ENCODE data around the gene GSC.
"Not testable (repeated sequence)": the region's sequence is repeated elsewhere in the genome, so short reads cannot be mapped to it uniquely, and the experiment has no call there.

The GSC gene

DNA sequence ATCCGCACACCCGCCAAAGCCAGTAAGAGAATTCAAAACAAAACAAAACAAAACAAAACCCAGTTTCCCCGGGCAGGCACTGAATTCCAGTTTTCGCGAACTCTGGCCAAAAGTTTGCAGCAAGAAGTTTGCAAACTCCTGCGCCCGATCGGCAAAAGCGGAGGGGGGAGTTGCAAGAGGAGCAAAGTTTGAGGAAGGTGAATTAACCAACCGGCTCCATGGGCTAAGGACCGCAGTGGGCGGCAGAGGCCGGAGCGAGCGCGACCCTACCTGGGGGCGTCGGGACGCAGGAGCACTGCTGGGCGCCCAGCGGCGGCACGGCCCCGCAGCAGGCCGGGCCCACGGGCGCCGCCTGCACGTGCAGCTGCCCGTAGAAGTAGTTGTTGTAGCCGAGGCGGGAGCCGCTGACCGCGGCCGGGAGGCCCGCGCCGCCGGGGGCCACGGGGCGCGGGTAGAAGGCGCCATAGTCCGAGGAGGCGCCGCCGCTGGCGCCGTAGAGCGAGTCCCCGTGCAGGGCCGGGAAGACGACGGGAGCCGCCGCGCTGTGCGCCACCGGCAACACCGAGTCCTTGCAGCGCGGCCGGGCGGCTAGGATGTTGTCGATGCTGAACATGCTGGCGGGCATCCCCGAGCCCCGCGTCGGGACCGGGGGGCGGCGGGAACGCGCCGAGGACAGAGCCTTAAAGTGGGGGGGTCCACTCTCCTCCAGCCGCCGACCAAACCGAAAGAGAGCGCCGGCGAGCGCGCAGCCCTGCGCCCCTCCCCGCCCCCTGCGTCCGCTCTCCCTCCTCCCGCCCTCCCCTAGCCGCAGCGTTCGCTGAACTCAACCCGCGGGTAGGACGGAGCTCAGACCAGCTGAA is at the start of gene GSC:
TSS of gene GSC (minus strand) at position 723 of the 860 bp plus-strand sequence. CDS start at position 625, 98 bp downstream.
- DNase-seq, result no peak

DNA sequence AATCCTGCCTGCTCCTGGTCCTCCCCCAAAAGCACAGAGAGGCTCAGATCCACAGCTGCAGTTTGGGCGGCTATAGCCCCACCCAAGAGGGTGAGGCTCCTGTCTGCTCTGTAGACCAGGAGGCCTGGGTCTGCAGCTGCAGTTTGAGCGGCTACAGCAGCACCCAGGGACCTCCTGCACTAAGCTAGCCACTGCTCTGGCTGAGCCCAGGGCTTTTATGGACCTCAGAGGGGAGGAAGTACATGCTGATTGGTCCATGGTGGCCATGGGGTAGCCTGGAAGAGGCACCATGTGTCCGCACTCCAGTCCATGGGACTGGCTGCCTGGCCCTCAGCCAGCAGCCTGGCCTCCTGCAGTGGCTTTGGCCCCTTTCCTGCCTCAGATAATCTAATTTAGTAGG is 49.6 kb upstream of the GSC start:
- DNase-seq, result no peak

DNA sequence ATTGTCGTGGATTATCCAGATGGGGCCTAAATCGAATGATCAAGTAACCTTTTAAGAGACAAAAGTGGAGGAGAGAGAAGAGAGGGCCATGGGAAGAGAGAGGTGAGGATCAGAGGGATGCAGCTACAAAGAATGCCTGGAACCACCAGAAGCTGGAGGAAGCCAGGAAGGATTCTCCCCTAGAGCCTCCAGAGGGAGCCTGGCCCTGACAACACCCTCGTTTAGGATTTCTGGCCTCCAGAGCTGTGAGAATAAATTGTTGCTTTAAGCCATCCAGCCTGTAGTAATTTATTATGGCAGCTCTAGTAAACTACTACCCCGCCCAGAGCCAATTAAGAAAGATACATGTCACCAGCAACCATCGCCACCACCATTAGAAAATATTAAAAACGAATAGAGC is 46.2 kb upstream of the GSC start:
- DNase-seq, result no peak

DNA sequence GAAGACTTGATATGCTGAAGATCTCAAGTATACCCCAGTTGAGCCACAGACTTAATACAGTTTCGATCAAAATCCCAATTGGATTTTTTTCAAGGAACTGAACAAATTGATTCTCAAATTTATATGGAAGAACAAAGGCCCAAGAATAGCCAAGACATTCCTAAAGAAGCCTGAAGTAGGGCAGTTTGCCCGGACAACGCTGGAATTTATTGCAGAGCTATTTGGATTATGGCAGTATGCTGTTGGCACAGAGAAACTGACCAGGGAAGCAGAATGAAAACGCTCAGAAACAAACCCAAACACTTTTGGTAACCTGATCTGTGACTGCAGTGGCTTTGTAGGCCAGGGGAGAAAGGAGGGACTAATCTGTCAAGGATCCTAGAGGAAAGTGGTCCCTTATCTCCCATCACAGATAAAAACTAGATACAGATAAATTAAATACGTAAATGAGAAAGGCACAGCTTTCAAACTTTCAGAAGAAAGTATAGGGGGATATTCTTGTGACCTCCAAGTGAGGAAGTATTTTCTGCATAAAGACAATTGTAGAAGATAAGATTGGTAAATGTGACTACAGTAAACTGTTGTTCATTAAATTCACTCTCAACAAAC is 35.9 kb upstream of the GSC start:
- DNase-seq, result no peak

DNA sequence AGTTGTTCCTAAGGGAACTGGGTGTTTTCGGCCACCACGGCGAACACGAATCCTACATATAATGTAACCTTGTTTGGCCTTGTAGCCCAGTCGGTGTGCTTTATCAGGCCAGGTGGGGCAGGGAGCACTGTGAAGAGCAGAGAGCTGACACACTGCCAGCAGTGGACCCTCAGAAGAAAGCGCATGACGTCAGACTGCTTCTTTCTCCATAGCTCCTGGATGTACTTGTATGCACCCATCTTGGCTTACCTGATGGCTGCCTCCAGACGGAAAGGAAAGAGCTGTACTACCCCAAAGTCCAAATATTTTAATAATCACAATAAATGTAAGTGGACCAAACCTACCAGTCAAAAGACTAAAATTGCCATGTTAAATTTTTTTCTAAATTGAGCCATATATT is 31.3 kb upstream of the GSC start:
- no peak for DNase-seq

DNA sequence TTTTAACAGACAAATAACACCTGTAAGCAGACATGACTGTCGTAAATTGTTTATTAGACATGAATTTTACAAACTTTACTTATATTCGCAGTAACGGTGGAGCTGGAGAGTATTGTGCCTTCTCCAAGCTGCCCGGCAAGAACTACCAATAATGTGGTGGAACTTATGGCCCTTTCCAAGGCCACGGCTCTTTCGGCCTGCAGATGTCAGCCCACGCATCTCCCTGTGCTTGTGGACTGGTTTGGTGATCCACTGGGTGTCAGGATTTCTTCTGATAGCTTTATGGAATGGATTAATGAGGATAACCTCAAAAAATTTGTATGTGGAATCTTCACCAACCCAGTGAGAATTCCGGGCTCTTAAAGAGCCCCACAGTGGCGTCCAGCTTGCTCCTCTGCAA is 30.9 kb upstream of the GSC start:
- DNase-seq, result not testable (repeated sequence)

DNA sequence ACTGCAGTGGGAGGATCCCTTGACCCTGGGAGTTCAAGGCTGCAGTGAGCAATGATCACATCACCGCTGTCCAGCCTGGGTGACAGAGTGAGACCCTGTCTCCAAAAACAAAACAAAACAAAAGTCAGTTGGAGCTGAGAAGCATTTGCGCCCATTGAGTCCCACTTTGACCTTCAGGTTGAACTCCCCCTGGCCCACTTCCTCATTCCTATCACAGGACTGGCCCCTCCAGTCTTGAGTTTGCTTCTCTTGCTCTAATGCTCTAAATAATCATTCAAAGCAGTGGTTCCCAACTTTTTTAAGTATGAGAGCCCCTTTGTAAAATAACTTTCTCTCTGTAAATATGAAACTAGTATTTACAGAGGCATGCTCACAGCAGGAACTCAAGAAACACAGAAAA is 28.0 kb upstream of the GSC start:
- DNase-seq, result no peak

DNA sequence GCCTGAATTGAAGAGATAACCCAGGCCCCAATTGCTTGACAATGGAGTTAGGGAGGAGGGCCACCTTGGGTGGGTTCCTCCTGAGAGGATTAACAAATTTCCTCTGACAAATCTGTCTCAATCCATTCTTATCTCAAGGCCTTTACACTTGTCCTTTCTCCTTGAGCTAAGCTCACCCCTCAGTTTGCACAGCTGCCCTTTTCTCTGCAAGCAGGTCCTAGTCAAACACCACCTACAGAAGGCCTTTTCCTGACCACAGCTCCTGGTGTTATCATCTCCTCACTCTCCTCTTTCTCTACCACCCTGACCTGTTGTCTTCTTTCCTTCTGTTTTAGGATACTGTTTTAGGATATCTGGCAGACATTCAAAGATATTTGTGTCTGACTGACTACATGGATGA is 26.4 kb upstream of the GSC start:
- no peak for DNase-seq

DNA sequence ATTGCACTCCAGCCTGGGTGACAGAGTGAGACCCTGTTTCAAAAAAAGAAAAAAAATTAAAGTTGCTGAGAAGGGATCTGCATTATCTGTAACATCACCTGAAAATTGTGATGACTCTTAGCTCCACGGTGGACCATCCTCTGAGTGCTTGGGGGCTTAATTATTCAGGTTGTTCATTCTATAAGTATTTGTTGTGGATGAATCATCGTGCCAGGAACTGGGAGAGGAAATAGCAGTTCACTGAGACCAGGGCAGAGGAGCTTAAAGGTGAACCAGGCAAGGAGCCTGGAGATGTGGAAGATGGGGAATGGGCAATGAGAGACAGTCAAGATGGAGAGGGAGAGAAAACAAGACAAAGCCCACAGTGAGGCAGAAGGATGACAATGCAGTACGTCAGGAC is 25.5 kb upstream of the GSC start:
- DNase-seq, result no peak

DNA sequence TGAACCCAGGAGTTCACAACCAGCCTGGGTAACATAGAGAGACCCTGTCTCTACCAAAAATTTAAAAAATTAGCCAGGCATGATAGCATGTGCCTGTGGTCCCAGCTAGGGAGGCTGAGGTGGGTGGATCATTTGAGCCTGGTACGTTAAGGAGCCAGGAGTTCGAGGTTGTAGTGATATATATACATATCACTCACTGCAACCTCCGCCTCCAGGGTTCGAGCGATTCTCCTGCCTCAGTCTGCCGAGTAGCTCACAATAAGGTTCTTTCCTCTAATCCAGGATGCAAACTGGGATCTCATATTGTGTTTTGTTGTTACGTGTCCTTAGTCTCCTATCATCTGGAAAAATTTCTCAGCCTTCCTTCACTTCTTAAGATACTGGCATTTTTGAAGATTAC is 24.0 kb upstream of the GSC start:
- DNase-seq, result no peak

DNA sequence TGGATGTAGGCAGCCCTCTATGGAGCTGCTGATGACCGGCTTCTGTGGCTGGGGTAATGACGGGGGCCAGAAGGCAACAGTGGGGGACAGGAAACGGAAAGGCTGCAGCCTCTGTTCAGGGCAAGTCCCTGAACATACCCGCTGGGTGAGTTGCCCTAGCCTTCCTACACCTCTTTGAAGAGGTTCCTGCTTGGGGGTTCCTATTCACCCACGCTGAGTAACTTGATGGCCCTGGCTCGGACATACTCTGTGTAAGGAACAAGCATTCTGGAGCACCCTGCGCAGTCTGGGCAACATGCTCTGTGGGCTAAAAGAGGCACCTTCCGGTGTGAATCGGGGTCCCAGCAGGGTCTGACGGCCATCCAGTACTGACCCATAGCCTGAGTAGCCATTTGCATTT is 17.7 kb upstream of the GSC start:
- DNase-seq, result no peak

DNA sequence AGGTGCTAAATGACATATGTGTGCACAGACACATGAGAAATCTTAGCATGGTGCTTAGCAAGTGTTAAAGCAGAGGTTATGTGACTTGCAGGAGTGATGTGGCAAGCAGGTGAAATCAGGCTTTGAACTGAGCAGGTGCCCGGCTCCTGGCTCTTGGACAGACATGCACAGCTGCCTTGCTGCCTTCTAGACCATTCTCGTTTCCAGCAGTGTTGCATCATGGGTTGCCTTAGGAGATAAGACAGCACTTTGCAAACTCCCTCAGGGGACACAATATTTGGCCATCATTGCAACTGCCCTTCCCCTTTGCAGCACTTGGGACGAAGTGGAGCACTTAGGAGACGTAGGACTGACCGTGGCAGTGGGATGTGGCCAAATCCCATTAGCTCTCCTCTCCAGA is 17.2 kb upstream of the GSC start:
- DNase-seq, result no peak

DNA sequence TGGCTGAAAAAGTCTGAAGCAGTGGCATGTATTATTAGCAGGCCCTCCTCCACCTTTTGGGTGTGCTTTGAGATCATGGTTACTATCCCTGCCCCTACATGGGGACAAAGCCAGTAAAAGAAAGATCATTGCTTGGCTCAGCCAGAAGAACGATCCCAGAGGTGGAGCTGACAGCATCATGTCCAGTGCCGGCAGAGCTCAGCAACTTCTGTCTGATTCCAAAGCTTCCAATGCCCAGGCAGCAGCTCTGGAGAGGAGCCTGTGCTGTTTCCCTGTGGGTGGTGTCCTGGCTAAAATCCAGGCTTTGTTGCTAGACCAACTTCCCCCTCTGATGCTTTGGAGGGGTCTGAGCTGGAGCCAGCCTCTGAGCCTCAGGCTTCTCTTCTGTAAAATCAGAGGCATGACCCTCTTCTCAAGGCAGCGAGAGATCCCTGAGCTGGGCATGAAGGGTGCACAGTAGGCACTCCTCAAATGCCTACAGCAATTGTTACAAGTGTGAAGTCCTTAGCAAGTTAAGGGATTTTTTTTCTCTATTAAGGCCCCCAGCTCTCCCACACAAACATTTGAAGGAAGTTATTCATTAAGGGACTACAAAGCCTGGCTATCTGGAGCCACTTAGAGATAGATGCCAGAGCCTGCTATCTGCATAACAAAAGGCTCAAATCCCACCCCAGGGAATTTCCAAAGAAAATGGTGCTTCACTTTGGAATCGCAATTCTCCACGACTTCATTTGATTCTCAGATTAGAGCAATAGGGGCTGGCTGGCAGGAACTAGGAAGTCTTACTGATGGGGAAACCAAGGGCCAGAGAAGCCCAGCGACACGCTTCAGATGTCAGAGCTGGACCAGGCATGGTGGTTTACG is 10.9 kb upstream of the GSC start:
- no peak for DNase-seq

DNA sequence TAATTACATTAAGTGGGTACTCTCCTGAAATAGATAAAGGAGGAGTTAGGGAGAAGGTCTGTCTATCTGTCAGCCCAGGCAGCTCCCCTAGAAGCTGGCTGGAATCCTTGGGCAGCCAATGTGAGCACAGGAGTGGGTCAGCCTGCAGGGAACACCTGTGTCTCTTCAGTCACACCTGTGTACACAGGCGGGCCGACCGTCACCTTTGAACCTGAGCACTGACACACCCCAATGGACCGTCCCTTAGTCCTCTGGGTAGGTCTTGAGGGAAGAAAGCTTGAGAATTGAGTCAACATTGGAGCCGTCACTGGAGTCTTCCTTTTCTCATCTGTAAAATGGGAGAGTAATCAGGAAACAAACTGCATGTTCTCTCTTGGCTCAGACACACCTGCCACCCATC is 9.8 kb upstream of the GSC start:
- no peak for DNase-seq

DNA sequence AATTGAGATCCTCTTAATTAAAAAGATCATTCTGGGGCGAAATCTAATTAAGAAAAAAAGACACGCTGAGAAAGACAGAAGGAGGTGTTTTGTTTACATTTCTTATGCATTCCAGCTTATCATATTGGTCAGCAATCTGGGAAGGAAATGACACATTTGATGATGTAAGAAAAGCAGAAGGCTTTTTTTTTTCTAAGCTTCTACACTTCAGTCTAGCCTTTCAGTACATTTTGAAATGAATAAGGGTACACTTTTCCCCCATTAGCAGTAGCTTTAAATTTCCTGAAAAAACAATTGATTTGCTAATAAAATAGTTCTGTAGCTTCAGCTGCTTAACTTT is 5.9 kb upstream of the GSC start:
- no peak for DNase-seq

DNA sequence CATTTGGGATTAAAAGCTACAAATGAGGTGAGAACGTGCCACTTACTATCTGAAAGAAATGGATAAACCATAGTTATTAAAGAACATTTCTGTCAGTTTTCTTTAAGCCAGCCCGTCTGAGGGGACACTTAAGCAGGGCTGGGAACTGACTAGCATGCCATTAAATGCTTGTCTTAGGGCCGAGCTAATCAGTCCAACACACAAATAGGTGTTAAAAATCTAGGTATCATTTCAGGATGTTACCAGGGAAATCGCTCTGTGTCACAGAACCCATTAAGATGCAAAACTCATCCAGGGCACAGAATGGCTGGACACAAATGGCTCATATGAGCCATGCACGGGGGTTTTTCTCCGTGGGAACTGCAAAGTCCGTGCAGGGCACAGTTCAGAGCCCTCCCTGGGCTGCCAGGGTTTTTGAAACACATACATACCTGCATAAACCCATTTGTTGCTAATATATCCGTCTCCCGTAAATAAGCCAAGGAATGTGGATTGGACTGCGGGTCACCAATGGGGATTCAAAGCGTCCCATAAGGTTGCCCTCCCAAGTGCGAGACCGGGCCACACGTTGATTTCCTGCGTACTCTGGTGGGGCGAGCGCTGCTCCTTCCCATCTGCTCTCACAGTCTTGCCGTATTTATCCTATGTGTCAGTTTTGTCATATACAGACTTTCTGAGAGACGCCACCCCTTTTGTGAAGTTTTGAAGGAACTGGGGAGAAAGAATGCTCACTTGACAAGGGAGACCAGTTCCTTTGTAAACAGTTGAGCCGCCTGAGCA is 5.4 kb upstream of the GSC start:
- no peak for DNase-seq

DNA sequence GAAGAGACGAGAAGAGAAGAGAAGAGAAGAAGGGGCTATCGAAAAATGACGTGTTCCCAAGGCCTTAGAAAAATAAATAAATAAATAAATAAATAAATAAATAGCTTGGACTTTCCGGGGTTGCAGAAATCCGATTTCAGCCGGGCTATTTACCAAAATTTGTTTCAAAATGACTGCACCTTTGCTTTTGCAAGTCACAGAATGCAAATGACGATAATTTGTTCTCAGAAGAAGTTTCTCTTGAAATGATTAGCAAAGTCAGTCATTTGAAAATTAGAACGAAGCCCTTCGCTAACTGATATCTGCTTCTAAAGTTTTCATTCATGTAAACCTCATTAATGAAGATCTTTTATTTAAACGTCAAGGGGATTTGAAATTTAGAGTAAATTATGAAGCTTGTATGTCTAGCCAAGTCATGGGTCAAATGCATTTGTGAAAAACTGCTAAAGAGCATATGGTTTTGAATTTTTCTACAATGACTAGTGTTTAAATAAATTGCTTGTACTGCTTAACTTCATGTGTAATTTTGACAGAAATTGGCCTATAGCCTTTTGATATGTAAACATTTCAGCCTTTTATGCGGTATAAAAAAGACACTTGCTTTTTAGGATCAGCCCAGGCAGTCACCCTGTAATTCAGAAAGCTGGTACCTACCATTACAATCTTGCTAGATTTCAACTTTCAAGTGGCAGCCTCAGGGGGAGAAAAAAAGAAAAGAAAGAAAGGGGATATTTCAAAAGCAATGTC is 4.6 kb upstream of the GSC start:
- no peak for DNase-seq

DNA sequence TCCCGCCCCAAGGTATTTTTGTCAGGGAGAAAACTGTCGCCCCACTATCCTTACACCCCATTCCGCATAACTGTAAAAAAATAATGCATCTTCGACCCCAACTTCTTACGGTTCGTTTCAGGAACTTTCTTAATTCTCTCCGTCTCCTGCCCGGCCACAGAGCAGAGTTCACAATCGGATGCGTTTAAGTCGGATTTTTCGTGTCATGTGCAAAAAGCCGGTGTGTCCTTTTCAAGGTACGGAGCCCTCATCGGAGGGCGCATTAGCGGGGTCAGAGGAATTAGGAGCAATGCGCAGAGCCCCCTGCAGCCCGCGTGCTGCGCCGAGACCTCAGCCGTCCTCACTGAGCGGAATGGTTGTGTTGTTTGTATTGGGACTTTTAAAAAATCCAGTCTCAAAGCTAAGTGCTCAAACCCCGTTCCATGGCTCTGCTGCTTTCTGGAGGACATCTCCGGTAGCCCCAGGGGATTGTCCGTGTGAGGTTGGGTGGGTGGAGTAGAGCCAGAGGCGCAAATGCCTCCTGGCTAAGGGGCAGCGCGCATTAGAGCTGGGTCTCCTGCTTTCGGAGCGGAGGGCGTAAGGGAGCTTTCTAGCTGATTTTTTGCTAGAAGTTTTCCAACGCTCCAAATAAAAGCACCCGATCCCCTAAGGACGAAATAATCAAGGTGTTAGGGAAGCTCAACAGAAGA is 3.9 kb upstream of the GSC start:
- DNase-seq, result no peak

DNA sequence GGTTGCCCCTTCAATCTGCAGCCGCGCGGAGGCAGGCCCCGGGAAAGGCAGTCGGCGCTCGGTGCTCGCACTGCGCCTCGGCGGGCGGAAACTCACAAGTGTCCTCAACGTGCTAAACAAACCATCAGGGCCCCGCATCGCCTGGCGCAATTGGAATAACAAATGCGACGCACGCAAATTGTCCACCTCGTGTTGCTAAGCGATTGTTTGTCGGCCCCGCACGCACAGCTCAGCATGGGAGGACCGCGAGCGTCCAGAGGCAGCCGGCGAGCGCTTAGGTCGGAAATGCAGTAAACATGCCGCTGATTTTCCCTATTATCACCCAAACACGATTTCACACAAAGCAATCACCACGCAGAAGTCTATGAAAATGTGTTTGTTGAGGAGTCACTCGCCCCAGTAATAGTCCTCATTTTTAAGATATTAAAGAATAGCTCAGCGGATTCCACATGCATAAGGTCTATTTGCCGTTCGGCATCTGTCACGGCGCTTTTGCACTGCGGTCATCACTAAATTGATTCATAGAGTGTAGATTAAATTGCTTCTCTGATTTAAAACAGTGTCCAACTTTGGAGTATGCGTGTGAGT is 3.2 kb upstream of the GSC start:
- no peak for DNase-seq

DNA sequence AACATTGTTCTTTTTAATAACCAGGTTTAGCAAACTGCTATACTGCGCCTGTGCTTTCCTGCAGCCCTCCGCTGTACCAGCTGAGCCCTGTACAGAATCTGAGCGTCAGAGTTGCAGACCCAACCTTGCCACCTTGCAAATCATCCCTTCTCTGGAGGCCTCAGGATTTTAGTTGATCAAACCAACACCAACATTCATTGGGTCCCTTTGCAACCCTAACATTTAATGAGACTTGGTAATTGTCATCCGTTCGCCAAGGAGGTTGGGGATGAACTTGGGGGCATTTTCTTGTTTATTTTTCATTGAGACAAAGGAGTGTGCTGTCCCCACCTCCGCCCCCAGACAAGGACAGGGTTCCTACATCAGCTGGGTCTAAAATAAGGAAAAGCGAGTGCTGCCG is 2.6 kb upstream of the GSC start:
- no peak for DNase-seq

DNA sequence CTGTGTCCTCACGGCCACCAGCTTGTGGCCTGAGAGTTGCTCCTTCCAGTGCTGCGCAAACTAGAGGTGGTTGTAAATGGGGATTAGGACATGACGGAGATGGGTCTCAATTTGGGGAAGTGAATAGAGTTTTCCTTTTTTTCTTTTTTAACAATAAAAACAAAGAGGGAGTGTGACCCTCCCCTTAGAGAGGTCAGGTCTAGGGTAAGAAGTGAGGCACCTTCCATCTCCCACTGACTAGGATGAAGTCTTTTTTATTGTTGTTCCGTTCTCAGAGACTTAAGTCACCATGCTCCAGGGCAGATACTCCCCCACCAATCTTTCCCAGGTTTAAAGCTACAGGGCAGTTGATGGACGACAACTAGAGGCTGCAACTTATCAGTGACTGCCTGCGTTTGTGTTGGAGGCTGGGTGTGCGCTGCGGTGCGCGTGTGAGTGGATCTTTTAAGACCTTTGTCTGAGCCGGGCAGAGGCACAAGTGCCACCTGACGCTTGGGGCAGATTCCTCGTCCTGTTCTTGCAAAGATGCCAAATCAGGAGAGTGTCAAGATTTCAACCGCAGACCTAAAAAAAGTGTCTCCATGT is 2.1 kb upstream of the GSC start:
- DNase-seq, result no peak

All from CD4-positive, alpha-beta T cell treated with Interleukin-12 subunit alpha and Interleukin-12 subunit beta, for 1 hour (primary cell).